Measurements from ENCODE around the gene LRRC39. TPM values are rescaled to one million over a fixed set of nuclear protein-coding genes. Genes with fewer than 3 reads are reported as not detected.

LRRC39 gene
- total and polyA plus RNA-seq, 8 donors = 0.45 to 2.9 (median 0.98) TPM; not detected in 3

- Histone ChIP-seq H3K9me3 (no peaks in the 10 kb centered on the region), H3K27me3 (no peaks in the 10 kb centered on the region), H3K4me3 (no peak overlapping the region), H3K4me1 (no peaks in the 10 kb centered on the region), H3K27ac (no peak overlapping the region), H3K36me3 (peaks cover 31 to 90% (median 88%) of the 10 kb centered on the region in 4 donors)
- WGBS, 5 donors = 96 to 100% (median 97%) methylated on average over 1 of the region's 1 CpG
- DNase-seq = no peak
- TF ChIP-seq, protein P1, sequence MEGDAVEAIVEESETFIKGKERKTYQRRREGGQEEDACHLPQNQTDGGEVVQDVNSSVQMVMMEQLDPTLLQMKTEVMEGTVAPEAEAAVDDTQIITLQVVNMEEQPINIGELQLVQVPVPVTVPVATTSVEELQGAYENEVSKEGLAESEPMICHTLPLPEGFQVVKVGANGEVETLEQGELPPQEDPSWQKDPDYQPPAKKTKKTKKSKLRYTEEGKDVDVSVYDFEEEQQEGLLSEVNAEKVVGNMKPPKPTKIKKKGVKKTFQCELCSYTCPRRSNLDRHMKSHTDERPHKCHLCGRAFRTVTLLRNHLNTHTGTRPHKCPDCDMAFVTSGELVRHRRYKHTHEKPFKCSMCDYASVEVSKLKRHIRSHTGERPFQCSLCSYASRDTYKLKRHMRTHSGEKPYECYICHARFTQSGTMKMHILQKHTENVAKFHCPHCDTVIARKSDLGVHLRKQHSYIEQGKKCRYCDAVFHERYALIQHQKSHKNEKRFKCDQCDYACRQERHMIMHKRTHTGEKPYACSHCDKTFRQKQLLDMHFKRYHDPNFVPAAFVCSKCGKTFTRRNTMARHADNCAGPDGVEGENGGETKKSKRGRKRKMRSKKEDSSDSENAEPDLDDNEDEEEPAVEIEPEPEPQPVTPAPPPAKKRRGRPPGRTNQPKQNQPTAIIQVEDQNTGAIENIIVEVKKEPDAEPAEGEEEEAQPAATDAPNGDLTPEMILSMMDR (IDR thresholded peaks at IDR 0.05) = no peak
- no peak for TF ChIP-seq EP300 (IDR thresholded peaks at IDR 0.05)
- no peak for TF ChIP-seq POLR2A (IDR thresholded peaks at IDR 0.05)
- no peak for TF ChIP-seq POLR2AphosphoS5 (IDR thresholded peaks at IDR 0.05)
- intact Hi-C loops (cut with DNase I; ENCODE audit: low total_unique reads) = no loop called here
These were observed 31.1 kb downstream of the LRRC39 start for GRCh38 chr1:100146958-100147357.

GRCh38 chr1:100145116-100145515, 32.9 kb downstream of the LRRC39 start:
- H3K27me3 ChIP-seq = no peaks in the 10 kb centered on the region
- 89 to 93% (median 90%) methylated on average over 3 of the region's 3 CpGs for WGBS, 5 donors
- H3K4me1 ChIP-seq = no peaks in the 10 kb centered on the region
- intact Hi-C loops (cut with DNase I; ENCODE audit: low total_unique reads) = no loop called here
- TF ChIP-seq, protein P1 (IDR thresholded peaks at IDR 0.05) = no peak
- TF ChIP-seq EP300 (IDR thresholded peaks at IDR 0.05) (no peak), POLR2AphosphoS5 (IDR thresholded peaks at IDR 0.05) (no peak), POLR2A (IDR thresholded peaks at IDR 0.05) (no peak)
- no peak for DNase-seq
- H3K27ac ChIP-seq = no peak overlapping the region
- no peaks in the 10 kb centered on the region for H3K9me3 ChIP-seq
- H3K36me3 ChIP-seq = peaks cover 39 to 100% (median 99%) of the 10 kb centered on the region in 4 donors
- no peak overlapping the region for H3K4me3 ChIP-seq

- no peaks in the 10 kb centered on the region for H3K9me3 ChIP-seq
- TF ChIP-seq, protein P1 (IDR thresholded peaks at IDR 0.05) = no peak
- TF ChIP-seq POLR2A (IDR thresholded peaks at IDR 0.05) (no peak), POLR2AphosphoS5 (IDR thresholded peaks at IDR 0.05) (no peak), EP300 (IDR thresholded peaks at IDR 0.05) (no peak)
- no peak overlapping the region for H3K27ac ChIP-seq
- 51 to 71% (median 57%) methylated on average over 3 of the region's 3 CpGs for WGBS, 5 donors
- H3K4me3 ChIP-seq = no peak overlapping the region
- H3K36me3 ChIP-seq = peaks cover 51 to 100% (median 99%) of the 10 kb centered on the region in 4 donors
- no peak for DNase-seq
- peaks cover 0 to 6% (median 0%) of the 10 kb centered on the region in 4 donors for H3K4me1 ChIP-seq
- no peaks in the 10 kb centered on the region for H3K27me3 ChIP-seq
- intact Hi-C loops (cut with DNase I; ENCODE audit: low total_unique reads) = no loop called here
These were observed 35.7 kb downstream of the LRRC39 start for GRCh38 chr1:100142343-100142742.

- H3K27ac ChIP-seq = no peak overlapping the region
- WGBS, 5 donors = 81 to 89% (median 83%) methylated on average over 4 of the region's 4 CpGs
- no peaks in the 10 kb centered on the region for H3K9me3 ChIP-seq
- no peaks in the 10 kb centered on the region for H3K27me3 ChIP-seq
- TF ChIP-seq, protein P1 (IDR thresholded peaks at IDR 0.05) = no peak
- no peak for TF ChIP-seq POLR2A (IDR thresholded peaks at IDR 0.05)
- TF ChIP-seq POLR2AphosphoS5 (IDR thresholded peaks at IDR 0.05) = no peak
- TF ChIP-seq EP300 (IDR thresholded peaks at IDR 0.05) = no peak
- H3K4me1 ChIP-seq = peaks cover 0 to 6% (median 0%) of the 10 kb centered on the region in 4 donors
- no peak overlapping the region for H3K4me3 ChIP-seq
- intact Hi-C loops (cut with DNase I; ENCODE audit: low total_unique reads) = no loop called here
- DNase-seq = no peak
- H3K36me3 ChIP-seq = peaks cover 47 to 95% (median 94%) of the 10 kb centered on the region in 4 donors
These were observed 36.9 kb downstream of the LRRC39 start for GRCh38 chr1:100141192-100141591.

Measured in stomach (tissue), 9 donors.